GM12892 (cell line): Measurements from ENCODE around the gene KCTD16.

Experiments
- DNase-seq: peaks from one replicate; pipeline ENCODE4 v3.0.0; 2011; ENCODE audit not compliant: insufficient read length
- FAIRE-seq: peaks from 2 replicates; lab custom pipeline; 2011; peaks lifted over from hg19 to GRCh38; lab: Jason Lieb, UNC
- POLR2A ChIP-seq: IDR thresholded peaks from 2 replicates; pipeline ENCODE4 v1.6.1; 2011; ENCODE audit warnings: low read depth, low read length, control low read depth
- POLR2AphosphoS5 ChIP-seq: IDR thresholded peaks from 2 replicates; pipeline ENCODE4 v1.6.1; 2011; ENCODE audit warnings: low read depth, low read length, control low read depth
- TAF1 ChIP-seq: IDR thresholded peaks from 2 replicates; pipeline ENCODE4 v1.6.1; 2011; ENCODE audit warnings: low read depth, mild to moderate bottlenecking, control low read depth, low read length, borderline replicate concordance

Gene KCTD16

GRCh38 chr5:144275329-144275728 lies 104.7 kb downstream of the KCTD16 start:
- no peak for TF ChIP-seq POLR2A
- no peak for TF ChIP-seq TAF1
- no peak for TF ChIP-seq POLR2AphosphoS5
- FAIRE-seq (no peak), DNase-seq (no peak)

- DNase-seq (no peak), FAIRE-seq (no peak)
- TF ChIP-seq TAF1 (no peak), POLR2A (no peak), POLR2AphosphoS5 (no peak)
Measured at GRCh38 chr5:144276034-144276822, 105.6 kb downstream of the KCTD16 start.

GRCh38 chr5:144281784-144282183 lies 111.1 kb downstream of the KCTD16 start:
- no peak for DNase-seq
- no peak for FAIRE-seq
- no peak for TF ChIP-seq TAF1
- TF ChIP-seq POLR2AphosphoS5 = no peak
- TF ChIP-seq POLR2A = no peak

GRCh38 chr5:144284036-144284435 lies 113.4 kb downstream of the KCTD16 start:
- no peak for DNase-seq

GRCh38 chr5:144284931-144285502 lies 114.3 kb downstream of the KCTD16 start:
- TF ChIP-seq POLR2AphosphoS5 = no peak
- TF ChIP-seq TAF1 = no peak
- no peak for TF ChIP-seq POLR2A
- no peak for FAIRE-seq
- DNase-seq = no peak

More at GRCh38 chr5:144284036-144284435, 113.4 kb downstream of the KCTD16 start:
- FAIRE-seq = no peak
- no peak for TF ChIP-seq POLR2A
- TF ChIP-seq TAF1 = no peak
- TF ChIP-seq POLR2AphosphoS5 = no peak

- FAIRE-seq (no peak), DNase-seq (no peak)
- TF ChIP-seq TAF1 (no peak), POLR2AphosphoS5 (no peak), POLR2A (no peak)
Measured at GRCh38 chr5:144289277-144289676, 118.6 kb downstream of the KCTD16 start.

- no peak for TF ChIP-seq TAF1
- TF ChIP-seq POLR2A = no peak
- TF ChIP-seq POLR2AphosphoS5 = no peak
- FAIRE-seq = no peak
- DNase-seq = no peak
Measured at GRCh38 chr5:144292029-144292428, 121.4 kb downstream of the KCTD16 start.

GRCh38 chr5:144295284-144295683 lies 124.6 kb downstream of the KCTD16 start:
- FAIRE-seq (no peak), DNase-seq (no peak)
- TF ChIP-seq POLR2AphosphoS5 (no peak), TAF1 (no peak), POLR2A (no peak)

GRCh38 chr5:144297081-144297480 lies 126.4 kb downstream of the KCTD16 start:
- DNase-seq (no peak), FAIRE-seq (no peak)
- TF ChIP-seq TAF1 (no peak), POLR2A (no peak), POLR2AphosphoS5 (no peak)

- no peak for DNase-seq
- no peak for FAIRE-seq
- TF ChIP-seq POLR2AphosphoS5 (no peak), TAF1 (no peak), POLR2A (no peak)
Measured at GRCh38 chr5:144298658-144299057, 128.0 kb downstream of the KCTD16 start.

- TF ChIP-seq TAF1 (no peak), POLR2AphosphoS5 (no peak), POLR2A (no peak)
- FAIRE-seq (no peak), DNase-seq (no peak)
Measured at GRCh38 chr5:144304688-144305087, 134.0 kb downstream of the KCTD16 start.

GRCh38 chr5:144307736-144308135 lies 137.1 kb downstream of the KCTD16 start:
- TF ChIP-seq TAF1 = no peak
- FAIRE-seq (no peak), DNase-seq (no peak)
